Thyroid gland (tissue), 4 donors: Measurements from ENCODE around the gene EFCAB6.

ENCODE experiments used
- POLR2A ChIP-seq, 2 donors: fragments of 450-650 bp; IDR thresholded peaks; one replicate each; pipeline ENCODE4 v1.6.1; 2017; ENCODE audit warnings: antibody characterized with exemption in 2 of 2, mild to moderate bottlenecking in 2 of 2, moderate library complexity in 1 of 2
- TF ChIP-seq, protein P1 (sequence below), 6 experiments: fragments of 200-600 bp in 3 of 6; fragments of 450-650 bp in 3 of 6; sonication (generic) in 3 of 6; IDR thresholded peaks; one replicate each; pipeline ENCODE4 v1.5.1; 2016 to 2019; ENCODE audit warnings: antibody characterized with exemption in 6 of 6, mild to moderate bottlenecking in 2 of 6, inconsistent platforms in 1 of 6, moderate library complexity in 1 of 6

GRCh38 chr22:43563571-43563970 is 248.5 kb downstream of the EFCAB6 start:
- TF ChIP-seq, protein P1, sequence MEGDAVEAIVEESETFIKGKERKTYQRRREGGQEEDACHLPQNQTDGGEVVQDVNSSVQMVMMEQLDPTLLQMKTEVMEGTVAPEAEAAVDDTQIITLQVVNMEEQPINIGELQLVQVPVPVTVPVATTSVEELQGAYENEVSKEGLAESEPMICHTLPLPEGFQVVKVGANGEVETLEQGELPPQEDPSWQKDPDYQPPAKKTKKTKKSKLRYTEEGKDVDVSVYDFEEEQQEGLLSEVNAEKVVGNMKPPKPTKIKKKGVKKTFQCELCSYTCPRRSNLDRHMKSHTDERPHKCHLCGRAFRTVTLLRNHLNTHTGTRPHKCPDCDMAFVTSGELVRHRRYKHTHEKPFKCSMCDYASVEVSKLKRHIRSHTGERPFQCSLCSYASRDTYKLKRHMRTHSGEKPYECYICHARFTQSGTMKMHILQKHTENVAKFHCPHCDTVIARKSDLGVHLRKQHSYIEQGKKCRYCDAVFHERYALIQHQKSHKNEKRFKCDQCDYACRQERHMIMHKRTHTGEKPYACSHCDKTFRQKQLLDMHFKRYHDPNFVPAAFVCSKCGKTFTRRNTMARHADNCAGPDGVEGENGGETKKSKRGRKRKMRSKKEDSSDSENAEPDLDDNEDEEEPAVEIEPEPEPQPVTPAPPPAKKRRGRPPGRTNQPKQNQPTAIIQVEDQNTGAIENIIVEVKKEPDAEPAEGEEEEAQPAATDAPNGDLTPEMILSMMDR (IDR thresholded peaks at IDR 0.05), result no peak
- no peak for TF ChIP-seq POLR2A (IDR thresholded peaks at IDR 0.05)
